Glomerular endothelial cell (primary cell): Measurements from ENCODE around the gene C16orf89. TPM values are rescaled to one million over a fixed set of nuclear protein-coding genes. Genes with fewer than 3 reads are reported as not detected.

Experiments used
- DNase-seq: peaks from one replicate; pipeline ENCODE4 v3.0.0-alpha.2; 2011; ENCODE audit warnings: low read depth, low spot score; ENCODE audit errors: extremely low read depth
- total RNA-seq: library from RNA; depleted of rRNA; stranded (reverse); fragments of >200 nt; gene quantifications from 2 replicates; pipeline ENCODE4 v1.2.3, GENCODE V29; 2015

The C16orf89 gene
- total RNA-seq, 1 donor from 2014 or later, result 0.35 TPM

DNA sequence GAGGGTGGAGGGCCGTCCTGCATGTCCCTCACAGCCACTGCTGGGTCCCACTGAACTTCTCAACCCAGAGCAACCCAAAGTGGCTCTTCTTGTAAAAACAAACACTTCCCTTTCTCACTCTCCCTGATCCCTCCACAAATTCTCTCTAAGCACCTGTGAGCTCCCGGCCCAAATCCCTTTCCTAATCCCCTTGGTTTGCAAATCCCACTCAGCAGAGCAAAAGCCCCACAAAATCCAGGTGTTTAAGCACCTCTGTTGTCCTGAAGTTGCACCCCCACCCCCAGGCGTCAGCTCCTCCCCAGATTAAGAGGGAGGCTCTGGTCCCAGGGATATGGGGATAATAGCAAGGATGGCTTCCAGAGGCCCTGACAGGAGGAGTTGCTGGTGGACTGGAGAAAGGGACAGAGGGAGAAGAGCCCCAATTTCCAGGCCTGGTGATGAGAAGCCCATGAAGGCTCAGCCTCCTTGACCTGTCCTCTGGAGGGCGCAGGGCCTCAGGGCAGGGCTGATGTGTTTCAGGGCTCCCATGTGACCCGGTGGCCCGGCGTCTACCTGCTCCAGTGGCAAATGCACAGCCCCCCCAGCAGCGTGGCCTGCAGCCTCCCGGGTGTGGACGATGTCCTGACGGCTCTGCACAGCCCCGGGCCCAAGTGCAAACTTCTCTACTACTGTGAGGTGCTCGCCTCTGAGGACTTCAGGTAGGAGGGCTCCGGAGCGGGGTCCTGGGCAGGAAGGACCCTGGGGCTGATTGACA lies 55.0 kb downstream of the C16orf89 start:
- no peak for DNase-seq

DNA sequence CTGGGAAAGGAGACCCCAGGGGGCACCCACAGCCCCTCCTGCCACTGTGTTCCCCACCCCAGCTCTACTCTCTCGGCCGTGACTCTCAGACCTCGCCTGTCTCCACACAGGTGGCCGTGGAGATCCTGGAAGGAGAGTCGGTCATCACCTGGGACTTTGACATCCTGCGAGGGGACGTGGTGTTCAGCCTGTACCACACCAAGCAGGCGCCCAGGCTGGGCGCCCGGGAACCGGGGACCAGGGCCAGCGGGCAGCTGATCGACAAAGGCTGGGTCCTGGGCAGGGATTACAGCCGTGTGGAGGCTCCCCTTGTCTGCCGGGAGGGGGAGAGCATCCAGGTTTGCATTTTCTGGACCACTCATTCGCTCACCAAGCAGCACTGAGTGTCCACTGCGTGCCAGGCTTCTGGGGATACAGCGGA lies 57.4 kb downstream of the C16orf89 start:
- no peak for DNase-seq

DNA sequence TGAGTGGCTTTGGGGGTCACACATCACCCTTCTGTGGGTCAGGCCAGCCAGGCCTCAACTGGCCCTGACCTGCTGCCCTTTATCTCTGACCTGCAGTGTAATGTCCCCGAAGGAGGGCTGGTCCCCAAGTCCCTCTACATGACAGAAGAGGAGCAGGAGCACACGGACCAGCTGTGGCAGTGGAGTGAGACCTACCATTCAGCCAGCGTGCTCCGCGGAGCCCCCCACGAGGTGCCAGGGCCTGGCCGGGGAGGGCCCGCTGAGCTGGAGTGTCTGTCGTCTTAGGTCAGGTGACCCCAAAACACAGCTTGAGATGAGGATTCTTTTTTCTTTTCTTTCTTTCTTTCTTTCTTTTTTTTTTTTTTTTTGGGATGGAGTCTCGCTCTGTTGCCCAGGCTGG lies 58.5 kb downstream of the C16orf89 start:
- DNase-seq, result no peak

DNA sequence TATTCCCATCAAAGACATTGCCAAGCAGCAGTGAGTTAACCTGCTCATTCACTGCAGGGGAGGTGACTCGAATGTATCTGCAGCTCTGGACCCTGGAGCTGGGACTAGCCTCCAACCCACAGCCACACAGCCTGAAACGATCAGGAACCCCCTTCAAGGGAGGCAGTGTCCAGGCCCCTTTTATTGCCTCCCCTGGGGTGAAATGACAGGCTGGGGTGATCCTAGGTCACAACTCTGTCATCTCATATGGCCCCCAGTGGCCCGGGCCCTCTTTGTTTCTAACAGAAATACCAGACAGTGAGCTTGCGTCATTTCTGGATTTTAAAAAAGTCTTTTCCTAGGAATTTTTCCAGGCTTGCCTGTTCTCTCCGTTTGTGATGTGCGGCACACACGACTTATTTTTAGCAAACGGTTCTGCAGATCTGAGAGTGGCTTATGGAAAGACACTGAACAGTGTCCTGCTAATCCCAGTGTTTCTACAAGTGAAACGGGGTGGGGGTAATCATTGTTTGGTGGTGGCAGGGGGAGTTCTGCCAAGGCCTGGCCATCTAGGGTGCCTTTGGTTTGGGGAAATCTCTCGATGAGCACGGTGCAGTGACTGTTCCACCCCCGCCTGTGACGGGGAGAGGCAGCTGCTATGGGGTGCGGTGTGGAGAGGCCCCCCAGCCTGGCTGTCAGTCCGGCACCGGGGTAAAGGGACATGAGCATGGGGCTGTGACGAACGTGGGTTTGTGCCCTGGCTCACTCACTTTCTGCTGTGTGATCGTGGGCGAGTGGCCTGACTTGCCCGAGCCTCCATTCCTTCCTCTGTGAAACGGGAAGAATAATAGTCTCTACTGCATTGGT lies 59.2 kb downstream of the C16orf89 start:
- DNase-seq, result no peak

DNA sequence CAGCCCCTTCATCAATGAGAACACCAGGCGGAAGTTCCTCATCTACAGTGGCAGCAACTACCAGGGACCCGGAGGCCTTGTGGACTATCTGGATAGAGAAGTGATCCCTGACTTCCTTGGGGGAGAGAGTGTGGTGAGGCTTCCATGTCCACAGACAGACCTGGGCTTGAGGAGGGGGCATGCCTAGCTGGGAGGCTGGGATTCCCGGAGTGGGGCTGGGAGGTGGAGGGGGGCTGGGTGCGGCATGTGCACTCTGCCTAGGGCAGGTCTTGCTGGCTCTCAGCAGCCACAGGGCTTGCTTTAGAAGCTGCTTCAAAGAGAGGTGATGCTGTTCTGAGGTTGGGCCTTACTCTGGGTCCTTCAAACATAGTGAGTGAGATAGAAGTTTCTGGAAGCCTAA lies 59.8 kb downstream of the C16orf89 start:
- no peak for DNase-seq

DNA sequence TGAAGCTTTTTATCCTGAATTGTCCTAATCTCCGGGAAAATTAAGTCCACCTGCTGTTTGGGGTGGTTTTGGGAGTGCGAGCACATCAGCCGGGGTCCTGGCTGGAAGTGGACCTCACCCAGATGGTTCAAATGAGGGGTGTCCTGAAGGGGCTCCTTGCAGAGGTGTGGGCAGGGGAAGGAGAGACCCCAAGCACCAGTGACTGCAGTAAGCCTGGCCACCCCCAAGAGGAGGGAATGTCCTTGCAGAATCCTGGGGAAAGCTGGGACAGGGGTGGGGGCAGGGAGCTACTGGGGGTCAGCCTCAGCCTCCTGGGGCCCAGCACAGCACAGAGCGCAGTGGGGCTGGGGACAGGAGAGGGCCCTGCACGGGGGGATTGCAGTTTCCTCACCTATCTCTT lies 61.4 kb downstream of the C16orf89 start:
- DNase-seq, result no peak

DNA sequence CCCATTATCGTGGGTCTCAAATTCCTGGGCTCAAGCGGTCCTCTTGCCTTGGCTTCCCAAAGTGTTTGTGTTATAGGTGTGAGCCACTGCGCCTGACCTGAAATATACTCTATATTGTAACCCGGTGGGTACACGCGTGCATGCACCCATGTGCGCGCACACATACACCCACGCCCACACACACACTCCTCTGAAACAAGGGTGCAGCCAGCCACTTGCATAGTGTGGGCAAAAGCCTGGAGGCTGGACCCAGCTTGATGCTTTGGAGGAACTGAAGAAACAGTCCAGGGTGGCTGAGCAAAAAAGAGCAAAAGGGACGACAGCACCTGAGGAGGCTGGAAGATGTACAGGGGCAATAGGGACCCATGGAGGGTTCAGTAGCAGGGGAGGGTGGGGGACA lies 61.9 kb downstream of the C16orf89 start:
- DNase-seq, result no peak

DNA sequence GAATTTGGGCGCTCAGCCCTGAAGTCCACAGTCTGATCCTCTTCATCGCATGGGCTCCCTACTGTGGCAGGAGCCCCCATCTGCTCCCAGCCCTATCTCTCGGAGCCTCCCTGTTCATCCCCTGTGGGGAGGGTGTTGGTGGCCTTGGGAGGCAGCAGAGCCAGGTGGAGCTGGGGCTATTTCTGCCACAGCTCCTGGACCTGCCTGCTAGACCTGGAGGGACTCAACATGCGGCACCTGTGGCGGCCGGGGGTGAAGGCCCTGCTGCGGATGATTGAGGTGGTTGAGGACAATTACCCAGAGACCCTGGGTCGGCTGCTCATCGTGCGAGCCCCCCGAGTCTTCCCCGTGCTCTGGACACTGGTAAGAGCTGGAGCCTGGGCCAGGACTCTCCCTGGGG lies 62.5 kb downstream of the C16orf89 start:
- DNase-seq, result no peak

DNA sequence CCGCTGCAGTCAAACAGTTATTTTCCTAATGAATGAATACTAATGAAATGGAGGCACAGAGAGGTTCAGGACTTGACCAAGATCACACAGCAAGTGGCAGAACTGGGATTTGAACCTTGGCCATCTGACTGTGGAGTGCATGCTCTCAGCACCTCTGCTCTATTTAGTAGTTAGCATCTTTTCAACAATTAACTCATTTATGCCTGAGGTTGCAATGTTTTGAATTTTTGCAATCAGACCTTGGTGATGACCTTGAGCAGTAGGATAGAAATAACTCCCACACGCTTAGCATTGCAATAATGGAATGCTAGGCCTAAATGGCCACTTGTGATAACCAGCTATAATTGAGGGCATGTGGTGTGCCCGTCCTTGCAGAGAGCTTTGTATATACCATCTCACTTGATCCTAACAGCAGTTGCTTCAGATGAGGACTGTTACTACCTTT lies 63.0 kb downstream of the C16orf89 start:
- DNase-seq, result no peak

DNA sequence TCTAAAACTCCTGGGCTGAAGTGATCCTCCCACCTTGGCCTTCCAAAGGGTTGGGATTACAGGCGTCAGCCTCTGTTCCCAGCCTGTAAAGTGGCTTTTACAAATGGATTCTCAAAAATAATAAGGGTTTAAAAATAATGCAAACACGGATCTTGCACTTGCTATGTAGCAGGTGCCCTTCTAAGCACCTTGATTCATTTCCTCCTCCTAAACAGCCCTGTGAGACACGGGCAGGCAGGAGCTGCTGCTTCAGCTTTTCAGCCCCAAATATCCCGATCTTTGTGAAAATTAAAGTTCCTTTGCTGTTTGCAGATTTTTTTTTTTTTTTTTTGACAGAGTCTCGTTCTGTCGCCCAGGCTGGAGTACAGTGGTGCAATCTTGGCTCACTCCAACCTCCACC lies 63.8 kb downstream of the C16orf89 start:
- no peak for DNase-seq

DNA sequence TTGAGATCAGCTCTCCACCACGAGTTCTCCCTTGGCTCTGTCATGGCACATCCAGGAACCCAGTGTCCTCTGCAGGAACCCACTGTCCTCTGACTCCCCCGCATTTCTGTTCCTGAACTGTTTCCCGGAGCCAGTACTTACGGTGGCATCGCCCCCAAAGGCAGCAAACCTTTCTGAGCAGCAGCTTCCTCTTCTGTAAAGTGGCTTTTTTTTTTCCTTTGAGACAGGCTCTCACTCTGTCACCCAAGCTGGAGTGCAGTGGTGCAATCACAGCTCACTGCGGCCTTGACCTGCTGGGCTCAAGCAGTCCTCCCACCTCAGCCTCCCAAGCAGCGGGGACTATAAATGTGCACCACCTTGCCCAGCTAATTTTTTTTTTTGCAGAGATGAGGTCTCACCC lies 64.2 kb downstream of the C16orf89 start:
- no peak for DNase-seq

DNA sequence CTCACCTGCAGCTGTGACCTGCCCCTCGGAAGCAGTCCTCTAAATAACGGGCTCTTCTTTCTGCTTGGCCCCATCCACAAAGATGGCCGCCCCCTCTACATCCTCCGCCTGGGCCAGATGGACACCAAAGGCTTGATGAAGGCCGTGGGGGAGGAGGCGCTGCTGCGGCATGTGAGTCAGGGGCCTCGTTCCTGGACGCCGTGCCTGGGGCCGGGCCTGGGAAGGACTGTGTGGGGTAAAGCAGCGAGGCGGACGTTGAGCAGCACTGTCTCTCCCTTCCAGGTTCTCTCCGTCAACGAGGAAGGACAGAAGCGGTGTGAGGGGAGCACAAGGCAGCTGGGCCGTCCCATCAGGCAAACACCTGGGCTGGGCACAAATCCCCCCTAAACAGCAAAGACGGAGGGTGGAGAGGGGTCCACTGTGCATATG lies 65.2 kb downstream of the C16orf89 start:
- no peak for DNase-seq

DNA sequence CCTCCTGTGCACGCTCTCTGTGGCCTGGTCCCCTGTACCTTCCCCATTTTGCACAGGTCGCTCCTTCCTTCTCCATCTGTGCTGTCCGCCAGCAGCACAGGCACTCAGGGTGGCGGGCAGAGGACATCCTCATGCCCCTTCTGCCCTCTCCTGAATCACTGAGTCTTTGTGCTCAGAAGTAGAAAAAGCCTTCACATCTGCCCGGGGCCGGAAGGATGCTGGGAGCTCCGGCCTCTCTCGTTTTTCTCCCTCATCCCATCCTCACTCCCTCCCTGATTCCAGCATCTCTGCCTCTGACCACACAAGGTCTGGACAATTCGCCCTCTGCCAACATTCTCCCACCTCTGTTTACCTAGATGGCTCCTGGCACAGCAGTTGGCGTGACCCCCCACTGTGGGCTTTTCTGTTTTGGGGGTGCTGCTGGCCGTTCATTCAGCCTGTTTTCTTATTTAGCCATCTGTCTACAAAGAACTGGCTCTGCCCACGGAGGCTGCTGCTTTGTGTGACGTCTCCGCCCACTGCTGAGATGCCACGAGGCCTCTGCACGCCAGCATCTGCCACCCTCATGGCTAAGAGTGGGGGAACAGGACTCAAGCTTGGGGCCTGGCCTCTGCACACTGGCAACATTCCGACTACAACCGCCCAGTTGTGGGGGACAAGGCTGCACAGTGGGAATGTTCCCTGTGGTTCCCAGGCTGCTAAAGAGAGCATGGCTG lies 70.9 kb downstream of the C16orf89 start:
- DNase-seq, result no peak

Other genes starting within 250 kb of the C16orf89 start
- gene GLYR1, start 218.7 kb downstream of the C16orf89 start, total RNA-seq, result 50.8 and 57.7 TPM in 2 replicates
- gene UBN1, start 218.5 kb downstream of the C16orf89 start, total RNA-seq, result 41.1 and 50.1 TPM in 2 replicates
- 0.18 and 1.3 TPM in 2 replicates for gene PPL, start 128.8 kb downstream of the C16orf89 start, total RNA-seq
- gene SEC14L5, start 107.6 kb downstream of the C16orf89 start, total RNA-seq, result not detected in 2 replicates
- 56.3 and 73.7 TPM in 2 replicates for gene NAGPA, start 32.0 kb downstream of the C16orf89 start, total RNA-seq
- gene ALG1, start 5.9 kb upstream of the C16orf89 start, total RNA-seq, result 26.4 and 27.7 TPM in 2 replicates
- 8.9 and 9.6 TPM in 2 replicates for gene EEF2KMT, start 31.8 kb upstream of the C16orf89 start, total RNA-seq